H1 (cell line): ENCODE data around the gene HGFAC. TPM values are rescaled to one million over a fixed set of nuclear protein-coding genes. Genes with fewer than 3 reads are reported as not detected.

Source experiments
- ATF3 ChIP-seq: IDR thresholded peaks from 2 replicates; pipeline ENCODE4 v1.6.1; 2011; ENCODE audit warnings: low read depth, mild to moderate bottlenecking, low read length; ENCODE audit not compliant: insufficient read depth
- E2F6 ChIP-seq: IDR thresholded peaks from 2 replicates; pipeline ENCODE4 v1.6.1; 2012; ENCODE audit warnings: inconsistent platforms
- HDAC2 ChIP-seq, 2 experiments: fragments of 300-600 bp in 1 of 2; sonication (generic) in 1 of 2; IDR thresholded peaks; 2 replicates each; pipeline ENCODE4 v1.6.1; 2011 to 2012; ENCODE audit warnings: low read depth in 2 of 2, low read length in 2 of 2, mild to moderate bottlenecking in 2 of 2, moderate library complexity in 2 of 2, borderline replicate concordance in 1 of 2, inconsistent platforms in 1 of 2
- JUND ChIP-seq: IDR thresholded peaks from 2 replicates; pipeline ENCODE4 v1.6.1; 2011; ENCODE audit warnings: mild to moderate bottlenecking, improper control_type of control experiment, low read length
- RFX5 ChIP-seq: IDR thresholded peaks from 2 replicates; pipeline ENCODE4 v1.6.1; 2011; ENCODE audit warnings: low read depth, low read length, improper control_type of control experiment, borderline replicate concordance
- SAP30 ChIP-seq: fragments of 300-600 bp; sonication (generic); IDR thresholded peaks from 2 replicates; pipeline ENCODE4 v1.7.1; 2012; ENCODE audit warnings: low read length, moderate library complexity, mild to moderate bottlenecking, inconsistent platforms; ENCODE audit not compliant: insufficient read depth, insufficient replicate concordance
- polyA plus RNA-seq, 7 experiments: library from polyadenylated mRNA; depleted of rRNA in 3 of 7; stranded (reverse) in 5 of 7; unstranded in 2 of 7; fragments of >200 nt in 5 of 7; fragments of 200-250 nt in 2 of 7; gene quantifications; 1 replicate in 5 of 7; 2 replicates in 1 of 7; 4 replicates in 1 of 7; pipeline versions ENCODE4 v1.2.1 to v1.2.3, GENCODE V29; 2011 to 2013; ENCODE audit warnings: missing spikeins in 2 of 7, mixed read lengths in 2 of 7
- total RNA-seq: library from RNA; stranded (reverse); fragmentation: NEBNext Ultra II Directional; extraction: Animal tissue kit (Norgen Biotek cat#: 25700); gene quantifications from 2 replicates; pipeline ENCODE4 v1.2.1, GENCODE V29; 2021

The HGFAC gene
- total and polyA plus RNA-seq, 2 of the 8 experiments (the other 6 are each of a cell fraction or from before 2014, with no cell fraction given): 0.14 to 0.15 TPM

- TF ChIP-seq ATF3 (no peak), HDAC2 (IDR thresholded peaks at IDR 0.05; ENCODE audit: borderline replicate concordance in 1 of 2, low read depth in 2 of 2, low read length in 2 of 2) (no peak), RFX5 (no peak), JUND (no peak), SAP30 (no peak), E2F6 (no peak)
- TF ChIP-seq, all 59 proteins: peak for 0
These were observed 741 bp downstream of the HGFAC start (continued) for GRCh38 chr4:3442460-3442958.
